HG02870 (cell line): ENCODE measurements around the gene FMN1.

Experiments
- ATAC-seq: cut with Tn5 transposase; IDR thresholded peaks from one replicate; pipeline ENCODE4 v1.9.1; 2021; ENCODE audit warnings: mild to moderate bottlenecking, moderate library complexity; ENCODE audit not compliant: unreplicated experiment

The FMN1 gene

GRCh38 chr15:33194704-33195670 lies at the start of gene FMN1:
FMN1 (minus strand) TSS chr15:33194714; CDS start chr15:33154914, 39,800 bp downstream.
- ATAC-seq: peak; percentile 88

- no peak for ATAC-seq
These were observed 49.4 kb upstream of the FMN1 start for GRCh38 chr15:33243869-33244268.

- ATAC-seq: no peak
These were observed 48.9 kb upstream of the FMN1 start for GRCh38 chr15:33243393-33243792.

DNA sequence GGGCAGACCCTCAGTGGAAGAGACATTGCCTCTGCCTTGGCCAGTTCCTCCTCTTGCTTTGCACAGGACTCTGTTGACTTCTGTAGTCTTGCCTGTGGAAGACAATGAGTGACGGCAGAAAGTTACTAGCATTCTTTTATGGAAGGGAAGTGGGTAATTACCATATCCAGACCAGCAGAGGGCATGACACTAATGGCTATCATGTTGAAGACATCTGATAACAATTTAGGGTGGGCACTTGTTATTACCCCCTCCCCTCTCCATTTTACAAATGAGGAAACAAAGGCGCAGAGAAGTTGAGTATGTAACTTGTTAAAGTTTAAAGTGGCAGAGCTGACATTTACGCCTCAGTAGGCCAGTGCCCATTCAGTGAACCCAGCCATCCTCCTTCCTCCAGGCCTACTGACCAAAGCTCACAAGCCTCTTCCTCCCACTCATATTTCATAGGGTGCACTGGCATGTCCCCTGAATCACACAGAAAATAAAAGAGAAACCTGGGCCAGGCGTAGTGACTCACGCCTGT lies 48.2 kb upstream of the FMN1 start:
- ATAC-seq: no peak

DNA sequence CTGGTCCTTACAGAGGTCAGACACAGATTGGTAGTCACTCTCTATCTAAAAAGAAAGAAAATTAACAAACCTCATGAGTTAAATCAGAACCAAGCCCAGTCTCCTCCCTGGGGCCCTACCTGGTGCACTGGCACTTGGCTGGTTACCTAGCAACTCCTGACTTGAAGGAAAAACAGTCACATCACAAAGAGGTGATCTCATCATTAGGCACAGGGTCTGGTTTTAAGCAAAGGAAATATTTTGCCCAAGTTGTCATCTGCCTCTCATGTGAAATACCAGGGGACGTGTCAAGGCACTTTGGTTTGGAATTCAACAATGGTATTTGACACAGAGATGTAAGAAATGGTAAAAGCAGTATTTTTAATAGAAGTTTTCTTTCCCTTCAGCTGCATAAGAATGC lies 47.7 kb upstream of the FMN1 start:
- ATAC-seq: no peak

DNA sequence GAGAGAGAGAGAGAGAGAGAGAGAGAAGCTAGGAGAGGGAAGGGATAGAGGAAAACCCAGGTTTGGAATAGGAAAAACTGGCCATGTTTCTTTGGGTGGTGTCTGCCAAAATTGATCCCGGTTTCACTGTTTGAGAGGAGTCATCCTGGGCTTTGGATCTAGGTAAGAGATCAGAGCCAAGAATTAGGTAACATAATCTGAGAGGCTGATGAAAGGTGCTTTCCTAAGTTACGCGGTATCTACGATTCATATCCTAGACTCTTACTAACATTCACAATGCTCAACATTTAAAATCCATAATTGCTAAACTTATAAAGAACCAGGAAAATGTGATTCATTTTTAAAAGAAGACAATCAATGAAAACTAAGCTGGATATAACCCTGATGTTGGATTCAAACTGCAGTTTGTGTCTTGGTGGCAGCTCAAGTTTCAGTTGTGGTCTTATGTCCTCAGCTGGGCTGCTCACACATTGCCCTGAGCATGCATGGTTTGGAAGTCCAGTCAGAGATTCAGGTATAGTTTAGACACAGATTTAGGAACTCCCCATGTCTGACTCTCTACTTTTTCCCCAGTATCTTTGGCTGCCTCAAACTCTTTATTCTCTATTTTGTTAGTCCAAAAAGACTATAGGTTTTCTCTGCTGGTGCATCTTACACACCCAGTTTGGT lies 42.5 kb upstream of the FMN1 start:
- no peak for ATAC-seq

DNA sequence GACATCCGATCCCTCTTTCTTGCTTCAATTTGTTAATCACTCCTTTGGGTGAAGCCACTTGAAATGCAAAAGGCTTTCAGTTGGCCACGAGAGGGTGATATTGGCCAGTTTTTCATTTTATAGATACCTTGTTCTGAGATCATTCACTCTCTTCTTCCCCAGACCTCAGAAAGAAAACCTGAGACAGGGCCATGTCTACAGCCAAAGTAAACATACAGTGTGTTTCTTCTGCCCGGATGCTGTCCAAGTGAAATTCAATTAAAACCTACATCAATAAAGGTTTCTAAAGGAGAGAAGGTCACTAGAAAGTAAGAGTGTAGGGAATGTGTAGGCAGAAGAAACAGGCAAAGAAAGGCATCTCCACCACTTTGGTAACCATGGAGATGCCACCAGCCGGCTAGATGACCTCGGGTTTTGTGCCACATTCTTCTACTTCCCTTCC lies 39.5 kb upstream of the FMN1 start:
- no peak for ATAC-seq

DNA sequence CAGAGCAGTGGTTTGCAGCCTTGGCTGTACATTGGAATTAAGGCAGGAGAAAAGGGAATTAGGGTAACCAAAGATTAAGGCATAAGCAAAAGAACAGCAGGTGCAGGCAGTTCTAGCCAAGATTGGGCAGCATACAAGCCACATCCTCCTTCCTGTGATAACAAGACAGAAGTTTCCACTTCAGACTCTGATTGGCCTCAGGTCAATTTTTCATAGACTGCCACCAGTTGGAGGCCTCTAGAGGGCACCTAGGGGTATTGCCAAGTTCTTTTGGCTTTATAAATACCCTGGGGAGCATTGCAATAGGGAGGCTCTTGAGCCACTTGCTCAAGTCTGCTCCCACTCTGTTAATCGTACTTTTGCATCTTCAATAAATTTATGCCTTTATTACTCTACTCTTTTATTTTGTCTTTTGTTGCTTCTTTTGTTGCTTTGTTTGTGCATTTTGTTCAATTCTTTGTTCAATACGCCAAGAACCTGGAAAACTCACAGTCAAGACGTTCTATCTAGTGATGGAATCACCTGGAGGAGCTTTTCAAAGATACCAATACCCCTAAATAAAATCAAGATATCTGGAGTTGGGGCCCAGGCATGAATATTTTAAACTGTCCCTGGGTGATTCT lies 32.2 kb upstream of the FMN1 start:
- no peak for ATAC-seq

DNA sequence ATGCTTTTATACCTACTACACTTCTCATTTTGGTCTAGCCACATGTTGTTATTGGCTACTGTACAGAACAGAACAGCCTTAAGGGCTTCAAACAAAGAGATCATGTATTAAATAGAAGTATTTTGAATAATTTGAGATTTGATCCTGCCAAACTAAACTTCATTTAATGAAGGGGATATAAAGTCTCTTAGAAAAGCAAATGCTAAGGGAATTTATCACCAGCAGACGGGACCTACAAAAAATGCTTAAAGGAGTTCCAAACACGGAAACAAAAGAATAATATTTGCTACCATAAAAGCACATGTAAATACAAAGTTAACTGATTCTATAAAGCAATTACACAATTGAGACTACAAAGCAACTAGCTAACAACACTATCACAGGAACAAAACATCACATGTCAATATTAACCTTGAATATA lies 23.6 kb upstream of the FMN1 start:
- ATAC-seq: no peak

GRCh38 chr15:33215941-33216872 lies 21.7 kb upstream of the FMN1 start:
- no peak for ATAC-seq

DNA sequence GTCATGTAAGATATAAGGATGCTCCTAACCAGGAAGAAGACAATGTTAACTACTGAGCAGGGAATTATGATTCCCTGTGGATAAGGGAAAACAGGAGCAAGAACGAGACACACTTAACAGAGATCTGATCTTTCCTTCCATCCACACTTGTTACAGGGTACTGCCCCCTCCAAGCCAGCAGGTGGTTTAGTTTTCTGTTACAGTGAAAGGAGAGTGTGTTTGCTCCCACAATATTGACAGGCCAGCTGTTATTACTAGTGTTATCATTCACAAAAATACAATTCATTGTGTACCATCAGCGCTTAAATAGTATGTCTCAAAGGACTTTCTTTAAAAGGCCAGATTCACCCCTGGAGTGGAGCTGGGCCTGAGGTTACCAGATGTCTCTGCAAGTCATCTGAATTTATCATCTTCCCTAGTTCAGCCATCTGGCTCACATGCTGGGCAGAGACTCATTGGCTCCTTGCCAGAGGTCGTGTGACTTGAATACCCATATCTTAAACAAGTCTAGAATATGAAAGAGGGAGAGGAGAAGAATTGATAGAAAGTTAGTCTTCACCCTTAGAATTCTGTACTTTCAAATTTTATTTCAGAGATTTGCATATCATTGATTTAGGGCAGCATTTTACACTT lies 16.8 kb upstream of the FMN1 start:
- no peak for ATAC-seq

- no peak for ATAC-seq
These were observed 15.3 kb upstream of the FMN1 start for GRCh38 chr15:33209575-33210481.

DNA sequence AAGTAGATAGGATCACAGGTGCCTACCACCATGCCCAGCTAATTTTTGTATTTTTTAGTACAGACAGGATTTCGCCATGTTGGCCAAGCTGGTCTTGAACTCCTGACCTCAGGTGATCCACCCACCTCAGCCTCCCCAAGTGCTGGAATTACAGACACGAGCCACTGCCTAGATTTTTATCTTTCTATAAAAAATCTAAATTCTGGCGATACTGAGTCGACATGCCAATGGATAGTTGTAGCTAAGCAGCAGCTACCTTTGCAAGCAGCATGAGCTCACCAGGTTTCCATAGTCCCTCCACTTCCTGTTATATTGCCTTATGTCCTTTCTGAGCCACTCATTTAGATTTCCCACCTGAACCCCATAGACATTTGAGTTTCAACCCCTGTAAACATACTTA lies 13.1 kb upstream of the FMN1 start:
- no peak for ATAC-seq

GRCh38 chr15:33206366-33206765 lies 11.9 kb upstream of the FMN1 start:
- no peak for ATAC-seq

DNA sequence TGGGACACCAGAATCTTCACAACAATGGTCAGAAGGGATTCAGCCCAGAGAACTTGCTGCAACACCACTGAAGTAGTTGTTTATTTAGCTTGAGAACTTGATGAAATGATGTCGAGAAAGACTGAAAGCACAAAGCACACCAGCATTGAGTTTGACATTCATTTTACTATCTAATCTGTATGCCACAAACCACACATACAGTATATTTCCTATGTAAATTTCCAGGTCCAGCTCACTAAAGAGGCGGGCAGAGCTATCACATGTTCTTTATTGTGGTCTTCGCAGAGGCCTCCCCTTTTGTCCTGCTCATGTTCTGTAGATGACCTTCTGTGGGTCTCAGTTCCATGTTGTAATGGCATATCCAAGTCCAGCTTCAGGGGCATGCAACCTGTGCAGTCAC lies 10.4 kb upstream of the FMN1 start:
- ATAC-seq: no peak

DNA sequence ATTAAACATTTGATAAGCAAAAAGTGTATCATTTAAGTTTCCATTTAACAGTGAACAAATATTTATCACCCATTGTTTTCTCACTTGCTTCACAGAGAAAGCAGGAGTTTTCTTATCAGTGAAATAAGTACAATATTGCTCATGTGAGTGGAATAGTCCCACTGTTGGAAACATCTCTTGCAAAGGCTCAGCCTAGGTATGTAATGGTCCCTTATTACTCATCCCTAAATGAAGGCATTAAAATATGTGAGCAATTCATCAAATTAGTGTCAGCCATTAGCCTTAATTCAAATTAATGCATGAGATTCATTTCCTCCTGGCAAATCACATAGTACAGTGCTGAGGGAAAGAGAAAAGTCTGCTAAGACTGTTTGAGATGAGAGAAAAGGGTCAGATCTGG lies 9.6 kb upstream of the FMN1 start:
- ATAC-seq: no peak

DNA sequence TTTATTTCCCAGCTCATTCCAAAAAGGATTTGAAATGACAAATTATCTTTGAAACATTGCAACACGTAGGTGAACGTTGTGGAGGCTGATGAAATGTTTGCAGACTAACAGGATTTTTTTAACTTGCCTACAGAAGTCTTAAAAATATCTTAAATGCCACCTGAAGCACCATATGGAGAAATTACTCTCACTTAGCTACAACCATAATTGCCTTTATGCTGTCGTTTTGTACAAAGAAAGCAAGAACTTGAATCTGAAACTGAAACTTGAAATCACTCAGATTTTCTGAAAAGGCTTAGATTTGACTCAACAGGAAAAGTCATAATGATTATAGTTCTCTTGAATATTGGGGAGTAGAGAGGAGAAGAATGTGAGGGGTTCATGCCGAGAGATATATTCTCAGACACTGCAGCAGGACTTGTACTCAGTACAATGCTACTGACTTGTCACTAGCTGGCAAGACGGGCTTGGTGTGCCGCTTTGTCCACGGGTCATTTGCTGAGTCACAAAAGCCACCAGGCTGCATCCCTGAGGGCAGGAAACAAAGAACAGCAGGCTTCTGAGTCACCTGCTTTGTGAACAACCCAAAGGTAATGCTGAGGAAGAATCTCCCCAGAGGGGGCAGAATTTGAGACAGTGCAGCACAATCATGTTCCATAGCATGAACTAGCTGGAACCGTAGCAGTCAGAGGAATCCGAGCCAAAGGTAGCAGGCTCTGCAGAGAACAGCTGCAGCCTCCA lies 7.1 kb upstream of the FMN1 start:
- peak; percentile 66 for ATAC-seq

- ATAC-seq: no peak
These were observed 6.4 kb upstream of the FMN1 start for GRCh38 chr15:33200903-33201302.
